ENCODE measurements around the gene ATN1.

Gene ATN1

DNA sequence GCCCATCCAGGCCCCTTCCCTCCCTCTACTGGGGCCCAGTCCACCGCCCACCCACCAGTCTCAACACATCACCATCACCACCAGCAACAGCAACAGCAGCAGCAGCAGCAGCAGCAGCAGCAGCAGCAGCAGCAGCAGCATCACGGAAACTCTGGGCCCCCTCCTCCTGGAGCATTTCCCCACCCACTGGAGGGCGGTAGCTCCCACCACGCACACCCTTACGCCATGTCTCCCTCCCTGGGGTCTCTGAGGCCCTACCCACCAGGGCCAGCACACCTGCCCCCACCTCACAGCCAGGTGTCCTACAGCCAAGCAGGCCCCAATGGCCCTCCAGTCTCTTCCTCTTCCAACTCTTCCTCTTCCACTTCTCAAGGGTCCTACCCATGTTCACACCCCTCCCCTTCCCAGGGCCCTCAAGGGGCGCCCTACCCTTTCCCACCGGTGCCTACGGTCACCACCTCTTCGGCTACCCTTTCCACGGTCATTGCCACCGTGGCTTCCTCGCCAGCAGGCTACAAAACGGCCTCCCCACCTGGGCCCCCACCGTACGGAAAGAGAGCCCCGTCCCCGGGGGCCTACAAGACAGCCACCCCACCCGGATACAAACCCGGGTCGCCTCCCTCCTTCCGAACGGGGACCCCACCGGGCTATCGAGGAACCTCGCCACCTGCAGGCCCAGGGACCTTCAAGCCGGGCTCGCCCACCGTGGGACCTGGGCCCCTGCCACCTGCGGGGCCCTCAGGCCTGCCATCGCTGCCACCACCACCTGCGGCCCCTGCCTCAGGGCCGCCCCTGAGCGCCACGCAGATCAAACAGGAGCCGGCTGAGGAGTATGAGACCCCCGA is 9.1 kb downstream of the ATN1 start:
- Histone ChIP-seq H3K4me3 (replicated peaks; ENCODE audit: insufficient read depth, low read length) (peak overlapping the region; percentile 70), H3K27ac (replicated peaks) (peak overlapping the region; percentile 95), H3K27me3 (ENCODE audit: insufficient read depth, poor library complexity, severe bottlenecking) (no peaks in the 10 kb centered on the region)
- no peak for DNase-seq (ENCODE audit: low read depth in 1 of 2, low spot score in 1 of 2)
- TF ChIP-seq SPI1 (IDR thresholded peaks at IDR 0.05; ENCODE audit: borderline replicate concordance, low read depth) = 0 out of 2 replicates have a peak, but pooled peaks have one; percentile 5
- TF ChIP-seq, protein P1, sequence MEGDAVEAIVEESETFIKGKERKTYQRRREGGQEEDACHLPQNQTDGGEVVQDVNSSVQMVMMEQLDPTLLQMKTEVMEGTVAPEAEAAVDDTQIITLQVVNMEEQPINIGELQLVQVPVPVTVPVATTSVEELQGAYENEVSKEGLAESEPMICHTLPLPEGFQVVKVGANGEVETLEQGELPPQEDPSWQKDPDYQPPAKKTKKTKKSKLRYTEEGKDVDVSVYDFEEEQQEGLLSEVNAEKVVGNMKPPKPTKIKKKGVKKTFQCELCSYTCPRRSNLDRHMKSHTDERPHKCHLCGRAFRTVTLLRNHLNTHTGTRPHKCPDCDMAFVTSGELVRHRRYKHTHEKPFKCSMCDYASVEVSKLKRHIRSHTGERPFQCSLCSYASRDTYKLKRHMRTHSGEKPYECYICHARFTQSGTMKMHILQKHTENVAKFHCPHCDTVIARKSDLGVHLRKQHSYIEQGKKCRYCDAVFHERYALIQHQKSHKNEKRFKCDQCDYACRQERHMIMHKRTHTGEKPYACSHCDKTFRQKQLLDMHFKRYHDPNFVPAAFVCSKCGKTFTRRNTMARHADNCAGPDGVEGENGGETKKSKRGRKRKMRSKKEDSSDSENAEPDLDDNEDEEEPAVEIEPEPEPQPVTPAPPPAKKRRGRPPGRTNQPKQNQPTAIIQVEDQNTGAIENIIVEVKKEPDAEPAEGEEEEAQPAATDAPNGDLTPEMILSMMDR (IDR thresholded peaks at IDR 0.05; ENCODE audit: insufficient read depth, low read length) = no peak

DNA sequence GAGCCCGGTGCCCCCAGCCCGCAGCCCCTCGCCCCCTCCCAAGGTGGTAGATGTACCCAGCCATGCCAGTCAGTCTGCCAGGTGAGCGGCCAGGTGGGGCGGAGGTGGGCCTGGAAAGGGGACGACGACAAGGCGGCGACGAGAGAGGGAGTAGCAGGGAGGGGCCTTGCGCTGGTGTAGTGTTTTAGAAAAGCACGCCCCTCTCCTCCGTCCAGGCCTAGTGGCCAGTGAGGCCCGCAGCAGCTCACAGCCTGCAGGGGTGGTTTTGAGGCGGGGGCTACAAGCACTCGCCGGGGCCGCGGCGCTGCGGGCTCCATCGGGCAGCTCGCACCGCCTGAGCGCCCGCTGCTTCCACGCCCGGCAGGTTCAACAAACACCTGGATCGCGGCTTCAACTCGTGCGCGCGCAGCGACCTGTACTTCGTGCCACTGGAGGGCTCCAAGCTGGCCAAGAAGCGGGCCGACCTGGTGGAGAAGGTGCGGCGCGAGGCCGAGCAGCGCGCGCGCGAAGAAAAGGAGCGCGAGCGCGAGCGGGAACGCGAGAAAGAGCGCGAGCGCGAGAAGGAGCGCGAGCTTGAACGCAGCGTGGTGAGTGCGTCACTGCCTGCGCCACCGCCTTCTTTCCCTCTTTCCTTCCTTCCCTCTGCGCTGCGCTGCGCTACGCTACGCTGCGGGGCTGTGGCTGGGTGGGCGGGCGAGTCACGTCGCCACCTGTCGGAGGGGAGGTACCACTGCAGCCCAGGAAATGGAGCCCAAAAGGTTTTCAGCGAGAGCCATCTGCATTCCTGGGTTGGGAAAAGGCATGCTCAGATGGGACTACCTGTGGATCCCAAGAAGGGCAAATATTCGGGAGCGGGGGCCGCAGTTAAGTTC is 10.0 kb downstream of the ATN1 start:
- Histone ChIP-seq H3K27me3 (ENCODE audit: insufficient read depth, poor library complexity, severe bottlenecking) (no peaks in the 10 kb centered on the region), H3K4me3 (replicated peaks; ENCODE audit: insufficient read depth, low read length) (peak overlapping the region; percentile 70), H3K27ac (replicated peaks) (peak overlapping the region; percentile 95)
- TF ChIP-seq SPI1 (IDR thresholded peaks at IDR 0.05; ENCODE audit: borderline replicate concordance, low read depth) = no peak
- TF ChIP-seq, protein P1 (IDR thresholded peaks at IDR 0.05; ENCODE audit: insufficient read depth, low read length) = peak; percentile 95
- peak; percentile 69 for TF ChIP-seq GABPA (IDR thresholded peaks at IDR 0.05; ENCODE audit: low read depth)
- peak; percentile 96 for TF ChIP-seq POLR2AphosphoS5 (IDR thresholded peaks at IDR 0.05; ENCODE audit: low read depth)
- TF ChIP-seq, protein P2, sequence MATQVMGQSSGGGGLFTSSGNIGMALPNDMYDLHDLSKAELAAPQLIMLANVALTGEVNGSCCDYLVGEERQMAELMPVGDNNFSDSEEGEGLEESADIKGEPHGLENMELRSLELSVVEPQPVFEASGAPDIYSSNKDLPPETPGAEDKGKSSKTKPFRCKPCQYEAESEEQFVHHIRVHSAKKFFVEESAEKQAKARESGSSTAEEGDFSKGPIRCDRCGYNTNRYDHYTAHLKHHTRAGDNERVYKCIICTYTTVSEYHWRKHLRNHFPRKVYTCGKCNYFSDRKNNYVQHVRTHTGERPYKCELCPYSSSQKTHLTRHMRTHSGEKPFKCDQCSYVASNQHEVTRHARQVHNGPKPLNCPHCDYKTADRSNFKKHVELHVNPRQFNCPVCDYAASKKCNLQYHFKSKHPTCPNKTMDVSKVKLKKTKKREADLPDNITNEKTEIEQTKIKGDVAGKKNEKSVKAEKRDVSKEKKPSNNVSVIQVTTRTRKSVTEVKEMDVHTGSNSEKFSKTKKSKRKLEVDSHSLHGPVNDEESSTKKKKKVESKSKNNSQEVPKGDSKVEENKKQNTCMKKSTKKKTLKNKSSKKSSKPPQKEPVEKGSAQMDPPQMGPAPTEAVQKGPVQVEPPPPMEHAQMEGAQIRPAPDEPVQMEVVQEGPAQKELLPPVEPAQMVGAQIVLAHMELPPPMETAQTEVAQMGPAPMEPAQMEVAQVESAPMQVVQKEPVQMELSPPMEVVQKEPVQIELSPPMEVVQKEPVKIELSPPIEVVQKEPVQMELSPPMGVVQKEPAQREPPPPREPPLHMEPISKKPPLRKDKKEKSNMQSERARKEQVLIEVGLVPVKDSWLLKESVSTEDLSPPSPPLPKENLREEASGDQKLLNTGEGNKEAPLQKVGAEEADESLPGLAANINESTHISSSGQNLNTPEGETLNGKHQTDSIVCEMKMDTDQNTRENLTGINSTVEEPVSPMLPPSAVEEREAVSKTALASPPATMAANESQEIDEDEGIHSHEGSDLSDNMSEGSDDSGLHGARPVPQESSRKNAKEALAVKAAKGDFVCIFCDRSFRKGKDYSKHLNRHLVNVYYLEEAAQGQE (IDR thresholded peaks at IDR 0.05; ENCODE audit: insufficient replicate concordance, low read depth) = peak; percentile 56
- DNase-seq (ENCODE audit: low read depth in 1 of 2, low spot score in 1 of 2) = peak; percentile 94 to 95

DNA sequence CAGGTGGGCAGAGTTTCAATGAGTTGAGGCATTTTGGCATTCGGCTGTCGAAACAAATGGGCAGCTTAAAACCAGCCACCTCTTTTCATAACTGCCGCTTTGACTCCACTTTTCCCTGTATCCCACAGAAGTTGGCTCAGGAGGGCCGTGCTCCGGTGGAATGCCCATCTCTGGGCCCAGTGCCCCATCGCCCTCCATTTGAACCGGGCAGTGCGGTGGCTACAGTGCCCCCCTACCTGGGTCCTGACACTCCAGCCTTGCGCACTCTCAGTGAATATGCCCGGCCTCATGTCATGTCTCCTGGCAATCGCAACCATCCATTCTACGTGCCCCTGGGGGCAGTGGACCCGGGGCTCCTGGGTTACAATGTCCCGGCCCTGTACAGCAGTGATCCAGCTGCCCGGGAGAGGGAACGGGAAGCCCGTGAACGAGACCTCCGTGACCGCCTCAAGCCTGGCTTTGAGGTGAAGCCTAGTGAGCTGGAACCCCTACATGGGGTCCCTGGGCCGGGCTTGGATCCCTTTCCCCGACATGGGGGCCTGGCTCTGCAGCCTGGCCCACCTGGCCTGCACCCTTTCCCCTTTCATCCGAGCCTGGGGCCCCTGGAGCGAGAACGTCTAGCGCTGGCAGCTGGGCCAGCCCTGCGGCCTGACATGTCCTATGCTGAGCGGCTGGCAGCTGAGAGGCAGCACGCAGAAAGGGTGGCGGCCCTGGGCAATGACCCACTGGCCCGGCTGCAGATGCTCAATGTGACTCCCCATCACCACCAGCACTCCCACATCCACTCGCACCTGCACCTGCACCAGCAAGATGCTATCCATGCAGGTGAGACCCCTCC is 10.8 kb downstream of the ATN1 start:
- DNase-seq (ENCODE audit: low read depth in 1 of 2, low spot score in 1 of 2) = no peak
- TF ChIP-seq, protein P1 (IDR thresholded peaks at IDR 0.05; ENCODE audit: insufficient read depth, low read length) = no peak
- TF ChIP-seq, protein P2 (IDR thresholded peaks at IDR 0.05; ENCODE audit: insufficient replicate concordance, low read depth) = no peak
- no peak for TF ChIP-seq GABPA (IDR thresholded peaks at IDR 0.05; ENCODE audit: low read depth)
- no peak; the same call in 1 of the 2 replicates for TF ChIP-seq POLR2AphosphoS5 (IDR thresholded peaks at IDR 0.05; ENCODE audit: low read depth)
- no peak for TF ChIP-seq SPI1 (IDR thresholded peaks at IDR 0.05; ENCODE audit: borderline replicate concordance, low read depth)
- peak overlapping the region; percentile 30 for H3K4me3 ChIP-seq (replicated peaks; ENCODE audit: insufficient read depth, low read length)
- H3K27ac ChIP-seq (replicated peaks) = peak overlapping the region; percentile 95
- H3K27me3 ChIP-seq (ENCODE audit: insufficient read depth, poor library complexity, severe bottlenecking) = no peaks in the 10 kb centered on the region
